Measurements from ENCODE around the gene ALOX5AP.
"Not testable (repeated sequence)": the region's sequence is repeated elsewhere in the genome, so short reads cannot be mapped to it uniquely, and the experiment has no call there.

ALOX5AP gene

GRCh38 chr13:30737511-30738337 is 2.4 kb downstream of the ALOX5AP start:
- DNase-seq (ENCODE audit: low spot score): no peak
- no peak for FAIRE-seq

GRCh38 chr13:30738526-30739236 is 3.3 kb downstream of the ALOX5AP start:
- DNase-seq (ENCODE audit: low spot score): no peak
- no peak for FAIRE-seq

- no peak for DNase-seq (ENCODE audit: low spot score)
- no peak for FAIRE-seq
Measured at GRCh38 chr13:30739237-30739528, 3.8 kb downstream of the ALOX5AP start.

- FAIRE-seq (no peak), DNase-seq (ENCODE audit: low spot score) (peak; percentile 46)
Measured at GRCh38 chr13:30739761-30740642, 4.7 kb downstream of the ALOX5AP start.

- no peak for DNase-seq (ENCODE audit: low spot score)
- no peak for FAIRE-seq
Measured at GRCh38 chr13:30742901-30743300, 7.6 kb downstream of the ALOX5AP start.

GRCh38 chr13:30743319-30744055 is 8.1 kb downstream of the ALOX5AP start:
- DNase-seq (ENCODE audit: low spot score) (peak; percentile 77), FAIRE-seq (no peak)

- DNase-seq (ENCODE audit: low spot score): peak; percentile 66
- no peak for FAIRE-seq
Measured at GRCh38 chr13:30744056-30744680, 8.8 kb downstream of the ALOX5AP start.

GRCh38 chr13:30744681-30745077 is 9.3 kb downstream of the ALOX5AP start:
- FAIRE-seq: no peak

GRCh38 chr13:30745906-30746686 is 10.8 kb downstream of the ALOX5AP start:
- DNase-seq (ENCODE audit: low spot score) (no peak), FAIRE-seq (no peak)

More at GRCh38 chr13:30744681-30745077, 9.3 kb downstream of the ALOX5AP start:
- no peak for DNase-seq (ENCODE audit: low spot score)

GRCh38 chr13:30746791-30747190 is 11.4 kb downstream of the ALOX5AP start:
- FAIRE-seq (no peak), DNase-seq (ENCODE audit: low spot score) (no peak)

GRCh38 chr13:30747845-30748244 is 12.5 kb downstream of the ALOX5AP start:
- not testable (repeated sequence) for FAIRE-seq; DNase-seq (ENCODE audit: low spot score)

GRCh38 chr13:30748717-30749116 is 13.4 kb downstream of the ALOX5AP start:
- FAIRE-seq: no peak

GRCh38 chr13:30750036-30750435 is 14.7 kb downstream of the ALOX5AP start:
- FAIRE-seq (no peak), DNase-seq (ENCODE audit: low spot score) (no peak)

More at GRCh38 chr13:30748717-30749116, 13.4 kb downstream of the ALOX5AP start:
- DNase-seq (ENCODE audit: low spot score): no peak

GRCh38 chr13:30751183-30751933 is 16.0 kb downstream of the ALOX5AP start:
- DNase-seq (ENCODE audit: low spot score): no peak
- FAIRE-seq: no peak

GRCh38 chr13:30752201-30752797 is 17.0 kb downstream of the ALOX5AP start:
- no peak for FAIRE-seq
- DNase-seq (ENCODE audit: low spot score): no peak

- FAIRE-seq (no peak), DNase-seq (ENCODE audit: low spot score) (no peak)
Measured at GRCh38 chr13:30753030-30753616, 17.8 kb downstream of the ALOX5AP start.

GRCh38 chr13:30755678-30756077 is 20.3 kb downstream of the ALOX5AP start:
- DNase-seq (ENCODE audit: low spot score) (no peak), FAIRE-seq (no peak)

- no peak for FAIRE-seq
Measured at GRCh38 chr13:30757026-30757742, 21.8 kb downstream of the ALOX5AP start.

More at GRCh38 chr13:30757026-30757742, 21.8 kb downstream of the ALOX5AP start:
- DNase-seq (ENCODE audit: low spot score): no peak
